ENCODE data around the gene GPM6B.

DNA sequence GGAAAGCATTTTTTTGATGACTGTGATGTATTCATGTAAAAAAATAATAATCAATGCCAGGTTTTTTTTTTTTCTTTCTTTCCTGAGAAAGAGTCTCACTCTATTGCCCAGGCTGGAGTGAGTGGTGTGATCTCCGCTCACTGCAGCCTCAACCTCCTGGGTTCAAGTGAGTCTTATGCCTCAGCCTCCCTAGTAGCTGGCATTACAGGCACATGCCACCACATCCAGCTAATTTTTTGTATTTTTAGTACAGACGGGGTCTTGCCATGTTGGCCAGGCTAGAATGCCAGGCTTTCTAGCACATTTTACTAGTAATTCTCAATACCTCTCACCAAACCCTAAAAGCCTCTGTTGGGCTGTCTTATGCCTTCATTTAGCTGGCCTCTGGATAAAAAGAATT is 25.7 kb downstream of the GPM6B start:
- no peak for TF ChIP-seq POLR2A (IDR thresholded peaks at IDR 0.05; ENCODE audit: low read depth, low read length)
- no peak for TF ChIP-seq TAF1 (IDR thresholded peaks at IDR 0.05; ENCODE audit: borderline replicate concordance, low read depth, low read length)
- no peak for TF ChIP-seq POLR2AphosphoS5 (IDR thresholded peaks at IDR 0.05; ENCODE audit: low read depth, low read length)
